Endothelial cell of umbilical vein (primary cell): Measurements from ENCODE around the gene BCL7A. TPM values are rescaled to one million over a fixed set of nuclear protein-coding genes. Genes with fewer than 3 reads are reported as not detected.

Source experiments
- BruUV-seq: library from RNA; stranded (reverse); fragments of 400-500 nt; replicated peaks from 2 replicates; lab custom pipeline; 2021; lab: Mats Ljungman, UMichigan
- CTCF ChIA-PET: fragments of 300-600, 350-600 bp; sonication (Branson Sonifier 250); formaldehyde crosslinking; loops from one replicate; lab custom pipeline; 2021; ENCODE audit warnings: antibody characterized with exemption, inconsistent platforms; lab: Charles Lee
- POLR2A ChIA-PET: fragments of 300-600, 350-600 bp; sonication (Branson Sonifier 250); formaldehyde crosslinking; loops from one replicate; lab custom pipeline; 2021; ENCODE audit warnings: antibody characterized with exemption, inconsistent platforms; lab: Charles Lee
- DNase-seq: peaks from one replicate; pipeline ENCODE4 v3.0.0-alpha.2; 2011; ENCODE audit warnings: low read depth, low spot score
- FAIRE-seq: peaks from 2 replicates; lab custom pipeline; 2011; peaks lifted over from hg19 to GRCh38; lab: Jason Lieb, UNC
- H2AFZ ChIP-seq: 2 replicates; pipeline ENCODE4 v1.6.0; 2012; ENCODE audit warnings: low read depth, low read length, control low read depth, inconsistent platforms
- H3K27ac ChIP-seq: 2 replicates; pipeline ENCODE4 v1.5.1; 2011; ENCODE audit warnings: low read depth, mild to moderate bottlenecking, control low read depth, low read length, moderate library complexity; ENCODE audit not compliant: insufficient read depth
- H3K27me3 ChIP-seq, 2 experiments: 2 replicates each; pipeline versions ENCODE4 v1.6.0 to v1.6.1; 2011; ENCODE audit warnings: low read length in 2 of 2, mixed read lengths in 1 of 2; ENCODE audit not compliant: control insufficient read depth in 2 of 2, insufficient read depth in 2 of 2
- H3K36me3 ChIP-seq, 2 experiments: 2 replicates in 1 of 2; 3 replicates in 1 of 2; pipeline ENCODE4 v1.5.1; 2011; ENCODE audit warnings: low read length in 2 of 2, mild to moderate bottlenecking in 1 of 2, moderate library complexity in 1 of 2; ENCODE audit not compliant: control insufficient read depth in 2 of 2, insufficient read depth in 2 of 2; ENCODE audit errors: extremely low read depth in 1 of 2
- H3K4me1 ChIP-seq: 3 replicates; pipeline ENCODE4 v1.5.1; 2011; ENCODE audit warnings: mild to moderate bottlenecking, low read length; ENCODE audit not compliant: control insufficient read depth, insufficient read depth; ENCODE audit errors: extremely low read depth
- H3K4me2 ChIP-seq: 2 replicates; pipeline ENCODE4 v1.6.1; 2011; ENCODE audit warnings: low read length, control low read depth, mixed read lengths; ENCODE audit not compliant: insufficient read depth
- H3K4me3 ChIP-seq, 3 experiments: fragments of 200-600 bp in 1 of 3; sonication (generic), shearing (Covaris generic) in 1 of 3; replicated peaks in 1 of 3; 2 replicates each; pipeline ENCODE4 v1.5.1; 2011 to 2016; ENCODE audit warnings: control low read depth in 3 of 3, low read length in 3 of 3, mild to moderate bottlenecking in 2 of 3, inconsistent platforms in 1 of 3, low read depth in 1 of 3, moderate library complexity in 1 of 3; ENCODE audit not compliant: insufficient read depth in 1 of 3
- H3K79me2 ChIP-seq: 2 replicates; pipeline ENCODE4 v1.6.0; 2012; ENCODE audit warnings: low read length, inconsistent platforms; ENCODE audit not compliant: control insufficient read depth, insufficient read depth
- H3K9ac ChIP-seq: replicated peaks from 2 replicates; pipeline ENCODE3; 2011; ENCODE audit warnings: low read length, control low read depth; ENCODE audit not compliant: insufficient read depth; ENCODE audit errors: extremely low read depth
- H3K9me1 ChIP-seq: replicated peaks from 3 replicates; pipeline ENCODE4 v1.6.0; 2011; ENCODE audit warnings: mild to moderate bottlenecking, low read length; ENCODE audit not compliant: control insufficient read depth, insufficient read depth; ENCODE audit errors: extremely low read depth
- H3K9me3 ChIP-seq: replicated peaks from 2 replicates; pipeline ENCODE4 v1.5.1; 2012; ENCODE audit warnings: low read length, inconsistent platforms; ENCODE audit not compliant: control insufficient read depth, insufficient read depth
- H4K20me1 ChIP-seq: replicated peaks from 2 replicates; pipeline ENCODE3; 2011; ENCODE audit warnings: mild to moderate bottlenecking, low read length; ENCODE audit not compliant: control insufficient read depth, insufficient read depth; ENCODE audit errors: extremely low read depth
- EZH2 ChIP-seq: IDR thresholded peaks from 2 replicates; pipeline ENCODE4 v1.6.1; 2012; ENCODE audit warnings: borderline replicate concordance, low read depth, mild to moderate bottlenecking, moderate library complexity, low read length, inconsistent platforms; ENCODE audit not compliant: severe bottlenecking
- JUN ChIP-seq: IDR thresholded peaks from 2 replicates; pipeline ENCODE4 v1.6.1; 2011; ENCODE audit warnings: borderline replicate concordance, low read depth; ENCODE audit not compliant: insufficient read length, insufficient read depth
- MYC ChIP-seq: IDR thresholded peaks from one replicate; pipeline ENCODE4 v1.6.1; 2011; ENCODE audit warnings: mild to moderate bottlenecking, low read depth, low read length
- POLR2A ChIP-seq: IDR thresholded peaks from 2 replicates; pipeline ENCODE4 v1.6.1; 2012; ENCODE audit warnings: low read depth, mild to moderate bottlenecking, control low read depth, low read length
- POLR2AphosphoS5 ChIP-seq: IDR thresholded peaks from 2 replicates; pipeline ENCODE4 v1.6.1; 2012; ENCODE audit warnings: low read depth, mild to moderate bottlenecking, control low read depth, low read length, moderate library complexity; ENCODE audit not compliant: insufficient read depth
- dilution Hi-C: fragments of 300-500 bp; cut with MboI; formaldehyde crosslinking; loops from one replicate; pipeline ENCODE4 v1.15.0; 2019; ENCODE audit warnings: low sequenced_read_pairs; ENCODE audit not compliant: extremely low pct_ligation_motif_present
- intact Hi-C: fragments of 100-400 bp; cut with micrococcal nuclease; formaldehyde crosslinking; loops from one replicate; pipeline ENCODE4 v1.10.0; 2022
- polyA plus RNA-seq, 4 experiments: library from polyadenylated mRNA; depleted of rRNA in 3 of 4; stranded (reverse) in 3 of 4; unstranded in 1 of 4; fragments of >200 nt; gene quantifications; 2 replicates each; pipeline versions ENCODE4 v1.2.1 to v1.2.3, GENCODE V29; 2011 to 2012; ENCODE audit warnings: missing spikeins in 1 of 4
- total RNA-seq: library from RNA; stranded (reverse); gene quantifications from 2 replicates; pipeline ENCODE4 v1.2.3, GENCODE V29; 2021
- TF ChIP-seq, protein P1 (sequence below): IDR thresholded peaks from 2 replicates; pipeline ENCODE4 v1.6.1; 2011; ENCODE audit not compliant: insufficient read depth, insufficient read length
- TF ChIP-seq, protein P2 (sequence below), 2 donors: IDR thresholded peaks; 1 replicate in 1 of 2; 2 replicates in 1 of 2; pipeline ENCODE4 v1.5.1; 2011; ENCODE audit warnings: low read length in 2 of 2, mild to moderate bottlenecking in 2 of 2, moderate library complexity in 2 of 2, control low read depth in 1 of 2, inconsistent platforms in 1 of 2, low read depth in 1 of 2; ENCODE audit not compliant: insufficient read depth in 1 of 2; ENCODE audit errors: extremely low read depth in 1 of 2

Gene BCL7A
- total and polyA plus RNA-seq, 2 donors (not counting 3 experiments of a cell fraction or from before 2014, with no cell fraction given): 9.7 to 11.1 TPM

DNA sequence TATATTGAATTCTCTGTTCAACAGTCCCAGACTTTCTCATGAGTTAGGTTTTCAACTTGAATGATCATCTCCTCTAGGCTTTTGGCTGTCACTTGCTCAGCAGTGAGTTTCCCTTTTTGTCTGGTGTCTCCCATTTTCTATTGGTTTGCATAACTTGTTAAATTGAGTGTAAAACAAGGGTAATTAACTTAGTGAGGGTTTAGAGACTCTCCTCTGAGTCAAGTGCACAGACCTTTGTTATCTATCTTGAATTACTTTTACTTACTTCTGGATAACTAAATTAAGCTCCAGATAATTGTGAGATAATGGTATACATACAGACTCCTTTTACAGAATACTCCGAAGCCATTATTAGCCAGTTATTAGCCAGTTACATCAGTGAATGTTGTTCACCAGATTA lies 78.9 kb downstream of the BCL7A start:
- FAIRE-seq (no peak), DNase-seq (no peak)
- TF ChIP-seq, protein P1, sequence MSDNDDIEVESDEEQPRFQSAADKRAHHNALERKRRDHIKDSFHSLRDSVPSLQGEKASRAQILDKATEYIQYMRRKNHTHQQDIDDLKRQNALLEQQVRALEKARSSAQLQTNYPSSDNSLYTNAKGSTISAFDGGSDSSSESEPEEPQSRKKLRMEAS: no peak
- TF ChIP-seq, protein P2, sequence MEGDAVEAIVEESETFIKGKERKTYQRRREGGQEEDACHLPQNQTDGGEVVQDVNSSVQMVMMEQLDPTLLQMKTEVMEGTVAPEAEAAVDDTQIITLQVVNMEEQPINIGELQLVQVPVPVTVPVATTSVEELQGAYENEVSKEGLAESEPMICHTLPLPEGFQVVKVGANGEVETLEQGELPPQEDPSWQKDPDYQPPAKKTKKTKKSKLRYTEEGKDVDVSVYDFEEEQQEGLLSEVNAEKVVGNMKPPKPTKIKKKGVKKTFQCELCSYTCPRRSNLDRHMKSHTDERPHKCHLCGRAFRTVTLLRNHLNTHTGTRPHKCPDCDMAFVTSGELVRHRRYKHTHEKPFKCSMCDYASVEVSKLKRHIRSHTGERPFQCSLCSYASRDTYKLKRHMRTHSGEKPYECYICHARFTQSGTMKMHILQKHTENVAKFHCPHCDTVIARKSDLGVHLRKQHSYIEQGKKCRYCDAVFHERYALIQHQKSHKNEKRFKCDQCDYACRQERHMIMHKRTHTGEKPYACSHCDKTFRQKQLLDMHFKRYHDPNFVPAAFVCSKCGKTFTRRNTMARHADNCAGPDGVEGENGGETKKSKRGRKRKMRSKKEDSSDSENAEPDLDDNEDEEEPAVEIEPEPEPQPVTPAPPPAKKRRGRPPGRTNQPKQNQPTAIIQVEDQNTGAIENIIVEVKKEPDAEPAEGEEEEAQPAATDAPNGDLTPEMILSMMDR (IDR thresholded peaks at IDR 0.05; ENCODE audit: extremely low read depth in 1 of 2, insufficient read depth in 1 of 2, low read depth in 1 of 2, low read length in 2 of 2): no peak
- TF ChIP-seq EZH2: no peak
- TF ChIP-seq POLR2AphosphoS5: no peak
- TF ChIP-seq JUN: no peak
- no peak for TF ChIP-seq POLR2A
- no peak for TF ChIP-seq MYC
- Histone ChIP-seq H3K79me2 (peaks cover 62% of the 10 kb centered on the region), H3K9me3 (no peaks in the 10 kb centered on the region), H2AFZ (no peak overlapping the region), H3K4me2 (no peak overlapping the region), H3K27ac (no peak overlapping the region), H4K20me1 (no peaks in the 10 kb centered on the region), H3K4me1 (peaks cover 31% of the 10 kb centered on the region), H3K36me3 (no peaks in the 10 kb centered on the region), H3K9me1 (no peaks in the 10 kb centered on the region), H3K4me3 (no peak overlapping the region), H3K9ac (no peak overlapping the region), H3K27me3 (no peaks in the 10 kb centered on the region)
- BruUV-seq: no TSS peak
- ChIA-PET POLR2A (no interaction called here), CTCF (interaction anchor here (1.0 to 1.2 kb wide), 2 partner anchors 16 to 46 kb away, joined by 3 to 5 read pairs; no protein-coding TSS in a partner anchor)
- dilution Hi-C loops (no loop called here), intact Hi-C loops (no loop called here)
